ENCODE data around the gene CMPK1. TPM values are rescaled to one million over a fixed set of nuclear protein-coding genes. Genes with fewer than 3 reads are reported as not detected.
"Not testable (repeated sequence)": the region's sequence is repeated elsewhere in the genome, so short reads cannot be mapped to it uniquely, and the experiment has no call there.

The CMPK1 gene
- polyA plus RNA-seq, 6 donors from 2014 or later: 124 to 195 (median 140) TPM

DNA sequence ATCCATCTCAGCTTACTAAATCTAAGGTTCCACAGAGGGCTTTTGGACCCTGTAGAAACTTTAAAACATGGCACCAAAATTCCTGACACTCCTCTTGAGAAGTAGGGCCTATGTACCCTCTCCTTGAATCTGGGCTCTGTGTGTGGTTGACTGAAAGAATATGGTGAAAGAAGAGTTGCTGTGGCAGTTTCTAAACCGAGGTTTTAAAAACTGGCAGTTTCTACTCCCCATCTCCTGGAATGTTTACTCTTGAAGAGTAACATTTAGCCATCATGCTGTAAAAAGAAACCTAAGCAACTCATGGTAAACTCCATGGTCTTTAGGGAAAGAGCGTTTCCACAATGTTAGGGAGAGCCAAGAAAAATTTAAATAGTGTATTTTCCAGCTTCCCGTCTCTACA is 4.6 kb upstream of the CMPK1 start:
- ATAC-seq (ENCODE audit: low read depth in 2 of 2): no peak
- Mint-ChIP-seq H3K36me3 (no peaks in the 10 kb centered on the region), H3K4me3 (peak overlapping the region in 1 of 8 donors; percentile 15), H3K4me1 (peaks cover 3 to 6% (median 4%) of the 10 kb centered on the region in 3 donors), H3K27me3 (no peaks in the 10 kb centered on the region), H3K27ac (no peak overlapping the region), H3K9me3 (no peaks in the 10 kb centered on the region)
- no peak for DNase-seq

DNA sequence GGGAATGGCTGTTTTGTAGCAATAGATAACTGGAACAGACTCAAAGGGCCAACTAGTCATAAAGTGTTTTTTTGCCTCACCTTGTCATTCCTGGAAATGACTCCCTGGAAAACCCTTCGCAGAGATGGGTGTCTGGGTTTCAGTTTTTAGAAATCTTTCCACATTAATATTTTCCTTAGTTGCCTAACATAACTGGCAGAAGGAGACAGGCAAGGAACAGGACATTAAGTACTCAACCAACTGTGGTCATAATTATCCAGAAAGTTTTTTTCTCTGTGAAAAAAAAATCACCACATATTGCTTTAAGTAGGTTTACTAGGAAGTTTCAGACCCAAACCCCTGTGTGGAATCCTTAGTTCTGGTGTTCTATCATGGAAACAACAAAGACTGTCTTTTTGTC is 3.4 kb upstream of the CMPK1 start:
- no peak overlapping the region for H3K27ac Mint-ChIP-seq
- H3K4me1 Mint-ChIP-seq: peaks cover 12 to 13% (median 13%) of the 10 kb centered on the region in 3 donors
- peak overlapping the region in 1 of 8 donors; percentile 58 for H3K4me3 Mint-ChIP-seq
- H3K36me3 Mint-ChIP-seq: no peaks in the 10 kb centered on the region
- H3K27me3 Mint-ChIP-seq: no peaks in the 10 kb centered on the region
- no peaks in the 10 kb centered on the region for H3K9me3 Mint-ChIP-seq
- DNase-seq: no peak
- ATAC-seq (ENCODE audit: low read depth in 2 of 2): no peak

DNA sequence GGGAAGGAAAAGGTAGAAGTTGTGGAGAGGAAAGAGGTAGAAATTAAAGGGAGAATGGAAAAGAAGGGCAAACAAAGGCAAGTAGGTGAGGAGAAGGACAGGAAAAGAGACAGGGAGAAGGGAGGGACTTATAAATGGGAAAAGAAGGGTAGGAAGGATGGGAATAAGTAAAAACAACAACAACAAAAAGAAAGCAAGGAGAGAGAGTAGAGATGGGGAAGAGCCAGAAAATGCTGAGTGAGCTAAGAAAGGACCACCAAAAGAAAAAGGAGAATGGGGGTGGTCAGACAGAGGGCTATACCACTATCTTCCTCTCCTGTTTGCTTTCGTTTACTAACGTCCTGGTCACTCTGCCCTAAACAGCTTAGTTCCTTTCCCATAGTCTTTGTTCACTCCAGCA is 1.7 kb upstream of the CMPK1 start:
- no peak for ATAC-seq (ENCODE audit: low read depth in 2 of 2)
- peak overlapping the region in 2 of 6 donors; percentile 60 to 65 for H3K27ac Mint-ChIP-seq
- no peaks in the 10 kb centered on the region for H3K27me3 Mint-ChIP-seq
- no peaks in the 10 kb centered on the region for H3K36me3 Mint-ChIP-seq
- peaks cover 12 to 19% (median 17%) of the 10 kb centered on the region in 3 donors for H3K4me1 Mint-ChIP-seq
- H3K4me3 Mint-ChIP-seq: peak overlapping the region in 4 of 8 donors; percentile 25 to 85 (median 40)
- H3K9me3 Mint-ChIP-seq: no peaks in the 10 kb centered on the region
- no peak for DNase-seq

DNA sequence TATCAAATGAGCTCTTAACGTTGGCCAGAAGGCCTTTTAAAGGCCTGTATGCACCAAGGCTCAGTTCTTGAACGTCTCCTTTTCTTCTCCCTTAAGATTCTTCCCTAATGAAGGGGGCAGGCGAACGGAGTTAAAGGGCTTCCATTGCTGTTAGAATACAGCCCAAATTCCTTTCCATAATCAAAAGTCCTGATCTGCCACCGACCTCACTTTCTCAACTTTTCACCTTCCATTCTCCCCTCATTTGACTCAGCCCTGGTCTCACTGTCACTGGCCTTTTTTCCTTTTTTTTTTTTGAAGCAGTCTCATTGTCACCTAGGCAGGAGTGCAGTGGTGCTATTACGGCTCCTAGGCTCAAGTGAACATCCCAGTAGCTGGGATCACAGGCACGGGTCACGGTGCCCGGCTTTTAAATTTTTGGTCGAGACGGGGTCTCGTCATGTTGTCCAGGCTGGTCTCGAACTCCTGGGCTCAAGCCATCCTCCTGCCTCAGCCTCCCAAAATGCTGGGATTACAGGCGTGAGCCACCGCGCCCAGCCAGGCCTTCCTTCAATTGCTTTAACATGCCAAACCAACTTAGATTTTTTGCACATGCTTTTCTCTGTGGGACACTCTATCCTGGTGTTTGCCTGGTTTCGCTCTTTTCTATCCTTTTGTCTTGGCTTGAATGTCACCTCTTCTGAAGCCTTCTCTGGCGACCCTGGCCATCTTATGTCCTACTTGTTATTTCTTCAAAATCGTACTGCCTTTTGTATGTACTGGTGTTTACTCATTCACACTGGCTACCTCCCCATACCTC is 612 bp upstream of the CMPK1 start:
- Mint-ChIP-seq H3K4me1 (peaks cover 14 to 22% (median 20%) of the 10 kb centered on the region in 3 donors), H3K4me3 (no peak overlapping the region), H3K9me3 (no peaks in the 10 kb centered on the region), H3K27ac (no peak overlapping the region), H3K27me3 (no peaks in the 10 kb centered on the region), H3K36me3 (no peaks in the 10 kb centered on the region)
- ATAC-seq (ENCODE audit: low read depth in 2 of 2) (no peak), DNase-seq (no peak)

DNA sequence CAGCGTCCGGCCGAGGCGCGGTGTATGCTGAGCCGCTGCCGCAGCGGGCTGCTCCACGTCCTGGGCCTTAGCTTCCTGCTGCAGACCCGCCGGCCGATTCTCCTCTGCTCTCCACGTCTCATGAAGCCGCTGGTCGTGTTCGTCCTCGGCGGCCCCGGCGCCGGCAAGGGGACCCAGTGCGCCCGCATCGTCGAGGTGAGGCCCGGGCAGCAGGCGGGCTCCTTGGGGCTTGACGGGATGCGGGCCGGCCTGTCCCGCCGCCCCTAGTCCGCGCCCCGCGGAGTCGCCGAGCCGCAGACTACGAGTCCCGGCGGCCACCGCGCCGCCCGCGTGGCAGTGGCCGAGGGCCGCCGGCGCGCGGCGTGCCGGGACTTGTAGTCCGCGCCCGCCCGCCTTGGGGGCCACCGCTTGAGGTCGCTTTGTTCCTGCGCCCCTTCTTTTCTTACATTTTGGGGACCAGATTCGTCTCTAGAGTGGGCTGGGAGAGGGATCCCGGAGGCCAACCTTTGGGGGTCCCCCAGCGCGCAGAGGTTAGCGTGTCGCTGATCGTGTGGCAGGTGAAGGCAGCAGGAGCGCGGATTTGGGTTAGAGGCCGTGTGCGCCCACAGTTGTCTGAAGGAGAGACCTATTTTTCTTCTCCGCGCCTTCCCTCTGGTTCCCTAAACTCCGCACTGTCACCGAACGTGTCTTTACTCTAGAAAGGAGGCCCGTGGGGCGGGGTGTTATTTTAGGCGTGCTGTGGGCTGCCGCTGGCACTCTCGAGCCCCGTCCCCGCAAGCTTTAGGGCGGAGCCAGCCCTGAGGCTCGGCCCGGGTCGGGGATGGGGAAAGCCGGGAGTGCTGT is 553 bp downstream of the CMPK1 start:
- H3K36me3 Mint-ChIP-seq: no peaks in the 10 kb centered on the region
- no peaks in the 10 kb centered on the region for H3K27me3 Mint-ChIP-seq
- ATAC-seq (ENCODE audit: low read depth in 2 of 2) (peak; percentile 89 to 90), DNase-seq (peak; percentile 80)
- H3K4me1 Mint-ChIP-seq: peaks cover 21 to 27% (median 23%) of the 10 kb centered on the region in 3 donors
- H3K4me3 Mint-ChIP-seq: peak overlapping the region in 4 of 8 donors; percentile 90 to 98 (median 94)
- peak overlapping the region in 5 of 6 donors; percentile 54 to 96 (median 91) for H3K27ac Mint-ChIP-seq
- no peaks in the 10 kb centered on the region for H3K9me3 Mint-ChIP-seq

DNA sequence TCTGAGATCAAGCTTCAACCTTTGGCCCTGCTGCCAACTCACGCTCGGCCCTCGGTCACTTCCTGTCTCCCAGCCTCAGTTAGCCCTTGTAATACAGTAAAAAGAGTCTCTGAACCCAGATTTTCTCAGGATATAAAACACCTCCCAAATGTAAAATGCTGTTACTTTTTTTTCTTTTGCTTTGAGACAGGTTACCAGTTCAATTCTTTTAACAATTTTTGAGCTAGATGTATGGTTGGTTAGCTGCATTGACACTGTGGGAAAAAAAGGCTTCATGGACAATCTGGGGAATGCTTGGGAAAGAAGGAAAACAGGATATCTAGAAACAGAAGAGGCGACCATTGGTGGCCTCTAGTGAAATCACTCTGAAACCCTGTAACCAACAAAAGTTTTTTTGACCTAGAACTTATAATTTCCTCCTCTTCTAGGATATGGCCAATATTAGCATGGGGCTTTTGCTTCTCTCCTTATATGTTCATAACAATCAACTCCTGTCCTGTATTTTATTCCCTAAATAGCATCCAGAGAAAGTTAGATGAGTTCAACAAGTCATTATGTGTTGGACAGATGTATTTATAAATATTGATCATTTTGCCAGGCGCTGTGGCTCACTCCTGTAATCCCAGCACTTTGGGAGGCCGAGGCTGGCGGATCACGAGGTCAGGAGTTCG is 1.3 kb downstream of the CMPK1 start:
- no peaks in the 10 kb centered on the region for H3K36me3 Mint-ChIP-seq
- peaks cover 21 to 27% (median 25%) of the 10 kb centered on the region in 3 donors for H3K4me1 Mint-ChIP-seq
- ATAC-seq (ENCODE audit: low read depth in 2 of 2) (no peak), DNase-seq (no peak)
- no peaks in the 10 kb centered on the region for H3K9me3 Mint-ChIP-seq
- peak overlapping the region in 4 of 6 donors; percentile 82 to 96 (median 92) for H3K27ac Mint-ChIP-seq
- peak overlapping the region in 4 of 8 donors; percentile 90 to 98 (median 94) for H3K4me3 Mint-ChIP-seq
- H3K27me3 Mint-ChIP-seq: no peaks in the 10 kb centered on the region

DNA sequence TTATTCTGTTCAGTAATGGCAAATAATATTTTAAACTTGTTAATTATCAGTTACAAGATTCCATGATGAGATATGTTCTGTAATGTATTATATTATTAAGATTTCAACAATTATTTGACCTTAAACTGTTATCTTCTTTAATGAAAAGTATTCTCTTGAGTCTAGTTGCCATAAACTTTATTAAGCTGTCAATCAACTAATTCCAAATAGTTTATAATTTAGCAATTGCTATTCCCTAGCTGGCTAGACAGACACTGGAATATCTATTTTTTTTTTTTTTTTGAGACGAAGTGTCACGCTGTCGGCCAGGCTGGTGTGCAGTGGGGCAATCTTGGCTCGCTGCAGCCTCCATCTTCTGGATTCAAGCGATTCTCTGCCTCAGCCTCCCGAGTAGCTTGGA is 3.8 kb downstream of the CMPK1 start:
- Mint-ChIP-seq H3K9me3 (no peaks in the 10 kb centered on the region), H3K27ac (no peak overlapping the region), H3K27me3 (no peaks in the 10 kb centered on the region), H3K4me1 (peaks cover 20 to 27% (median 26%) of the 10 kb centered on the region in 3 donors), H3K4me3 (no peak overlapping the region), H3K36me3 (no peaks in the 10 kb centered on the region)
- DNase-seq (no peak), ATAC-seq (ENCODE audit: low read depth in 2 of 2) (no peak)

DNA sequence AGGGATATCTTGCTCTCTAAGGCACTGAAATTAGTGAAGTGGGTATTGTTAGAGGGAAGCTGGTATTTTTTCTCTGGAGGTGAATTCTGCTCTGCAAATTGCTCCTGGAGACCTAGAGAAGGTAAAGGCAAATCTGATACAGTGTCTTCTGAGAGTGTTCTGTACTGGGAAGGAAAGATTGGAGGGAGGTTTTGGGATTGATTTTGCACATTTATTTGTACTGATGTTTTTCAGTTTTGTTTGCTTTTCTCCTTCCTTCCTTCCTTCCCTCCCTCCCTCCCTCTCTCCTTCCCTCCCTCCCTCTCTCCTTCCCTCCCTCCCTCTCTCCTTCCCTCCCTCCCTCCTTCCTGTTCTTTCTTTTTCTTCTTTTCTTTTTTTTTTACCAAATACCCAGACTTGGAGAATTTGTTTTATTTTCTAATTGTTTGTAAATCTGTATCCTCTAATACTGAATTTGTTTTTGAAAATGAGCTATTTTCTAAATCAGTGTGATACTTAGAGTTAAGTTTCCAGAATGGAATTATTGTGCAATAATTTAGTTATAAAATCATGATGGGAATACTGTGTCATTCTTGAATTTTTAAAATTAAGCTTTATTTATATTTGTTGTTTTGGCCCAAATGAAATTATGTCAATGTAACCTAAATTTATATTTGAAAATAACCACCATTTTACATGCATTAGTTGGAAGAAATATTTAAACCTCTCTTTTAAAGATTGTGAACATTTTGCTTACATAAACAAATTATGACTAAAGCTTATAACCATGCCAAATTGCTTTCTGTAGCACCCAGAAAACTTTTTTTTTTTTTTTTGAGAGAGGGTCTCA is 4.9 kb downstream of the CMPK1 start:
- ATAC-seq (ENCODE audit: low read depth in 2 of 2) (no peak), DNase-seq (no peak)
- no peaks in the 10 kb centered on the region for H3K36me3 Mint-ChIP-seq
- H3K4me3 Mint-ChIP-seq: no peak overlapping the region
- H3K4me1 Mint-ChIP-seq: peaks cover 20 to 27% (median 26%) of the 10 kb centered on the region in 3 donors
- no peaks in the 10 kb centered on the region for H3K9me3 Mint-ChIP-seq
- no peaks in the 10 kb centered on the region for H3K27me3 Mint-ChIP-seq
- peak overlapping the region in 2 of 6 donors; percentile 27 to 44 for H3K27ac Mint-ChIP-seq

DNA sequence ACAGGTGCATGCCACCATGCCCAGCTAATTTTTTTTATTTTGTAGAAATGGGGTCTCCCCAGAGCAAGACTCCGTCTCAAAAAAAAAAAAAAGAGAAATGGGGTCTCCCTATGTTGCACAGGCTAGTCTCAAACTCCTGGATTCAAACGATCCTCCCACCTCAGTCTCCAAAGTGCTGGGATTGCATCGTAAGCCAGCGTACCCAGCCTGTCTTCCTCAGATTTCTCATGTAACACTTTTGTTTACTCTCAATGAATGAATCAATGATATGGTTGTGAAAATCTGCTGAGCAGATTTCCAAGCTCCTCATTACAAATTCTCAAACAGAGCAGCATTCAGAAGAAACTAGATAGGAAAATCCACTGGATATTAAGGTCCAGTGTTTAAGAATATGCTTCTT is 6.6 kb downstream of the CMPK1 start:
- peaks cover 12 to 19% (median 16%) of the 10 kb centered on the region in 3 donors for H3K4me1 Mint-ChIP-seq
- H3K36me3 Mint-ChIP-seq: no peaks in the 10 kb centered on the region
- no peaks in the 10 kb centered on the region for H3K9me3 Mint-ChIP-seq
- no peak overlapping the region for H3K27ac Mint-ChIP-seq
- H3K4me3 Mint-ChIP-seq: peak overlapping the region in 1 of 8 donors; percentile 38
- ATAC-seq (ENCODE audit: low read depth in 2 of 2) (no peak), DNase-seq (no peak)
- H3K27me3 Mint-ChIP-seq: no peaks in the 10 kb centered on the region

DNA sequence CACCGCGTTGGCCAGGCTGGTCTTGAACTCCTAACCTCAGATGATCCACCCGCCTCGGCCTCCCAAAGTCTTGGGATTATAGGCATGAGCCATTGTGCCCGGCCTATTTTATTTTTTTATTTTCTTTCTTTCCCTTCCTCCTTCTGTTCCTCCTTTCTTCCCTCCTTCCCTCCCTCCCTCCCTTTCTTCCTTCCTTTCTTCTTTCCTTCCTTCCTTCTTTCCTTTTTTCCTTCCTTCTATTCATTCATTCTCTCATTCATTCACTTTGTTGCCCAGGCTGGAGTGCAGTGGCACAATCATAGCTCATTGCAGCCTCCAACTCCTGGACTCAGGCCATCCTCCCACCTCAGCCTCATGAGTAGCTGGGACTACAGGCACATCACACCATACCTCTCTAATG is 13.4 kb downstream of the CMPK1 start:
- Mint-ChIP-seq H3K4me1 (peaks cover 12 to 19% (median 17%) of the 10 kb centered on the region in 3 donors), H3K27ac (peak overlapping the region in 1 of 6 donors; percentile 87), H3K4me3 (peak overlapping the region in 1 of 8 donors; percentile 60)
- ATAC-seq (ENCODE audit: low read depth in 2 of 2); H3K9me3 Mint-ChIP-seq; DNase-seq; H3K36me3 Mint-ChIP-seq; H3K27me3 Mint-ChIP-seq: not testable (repeated sequence)

DNA sequence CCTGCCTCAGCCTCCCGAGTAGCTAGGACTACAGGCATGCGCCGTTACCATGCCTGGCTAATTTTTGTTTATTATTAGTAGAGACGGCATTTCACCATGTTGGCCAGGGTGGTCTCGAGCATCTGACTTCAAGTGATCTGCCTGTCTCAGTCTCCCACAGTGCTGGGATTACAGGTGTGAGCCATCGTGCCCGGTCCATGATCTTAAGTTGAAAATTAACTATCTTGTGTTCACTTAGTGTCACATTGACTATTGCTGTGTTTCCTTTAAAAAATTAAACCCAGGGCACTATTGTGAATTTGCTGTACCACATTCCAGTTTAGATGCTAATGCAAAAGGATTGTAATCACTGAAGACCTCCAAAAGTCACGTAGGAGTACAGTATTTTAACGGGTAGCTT is 14.1 kb downstream of the CMPK1 start:
- no peak overlapping the region for H3K27ac Mint-ChIP-seq
- no peak overlapping the region for H3K4me3 Mint-ChIP-seq
- no peak for DNase-seq
- peaks cover 0 to 8% of the 10 kb centered on the region in 2 donors for H3K36me3 Mint-ChIP-seq
- no peak for ATAC-seq (ENCODE audit: low read depth in 2 of 2)
- peaks cover 15 to 19% (median 17%) of the 10 kb centered on the region in 3 donors for H3K4me1 Mint-ChIP-seq
- H3K9me3 Mint-ChIP-seq: no peaks in the 10 kb centered on the region
- H3K27me3 Mint-ChIP-seq: no peaks in the 10 kb centered on the region

DNA sequence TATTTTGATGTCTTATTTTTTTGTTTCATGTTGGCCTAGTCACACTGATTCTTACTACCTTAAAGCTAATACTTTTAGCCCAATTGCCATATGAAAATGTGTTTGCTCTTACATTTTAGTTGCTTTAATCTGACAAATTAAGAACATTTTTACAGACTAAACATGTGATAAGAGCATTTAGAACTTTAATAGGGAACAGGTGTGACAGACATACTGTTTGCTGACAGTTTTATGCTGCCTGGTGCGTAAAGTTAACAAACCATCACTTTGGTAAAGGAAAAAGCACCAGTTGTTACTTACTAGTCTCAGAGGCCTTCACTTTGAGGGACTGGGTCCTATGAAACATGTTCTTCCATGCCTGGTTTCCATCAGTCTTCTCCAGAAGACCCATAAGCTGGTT is 14.7 kb downstream of the CMPK1 start:
- H3K27ac Mint-ChIP-seq: no peak overlapping the region
- DNase-seq (no peak), ATAC-seq (ENCODE audit: low read depth in 2 of 2) (no peak)
- H3K36me3 Mint-ChIP-seq: peaks cover 0 to 8% of the 10 kb centered on the region in 2 donors
- no peak overlapping the region for H3K4me3 Mint-ChIP-seq
- H3K4me1 Mint-ChIP-seq: peaks cover 15 to 19% (median 17%) of the 10 kb centered on the region in 3 donors
- H3K9me3 Mint-ChIP-seq: no peaks in the 10 kb centered on the region
- no peaks in the 10 kb centered on the region for H3K27me3 Mint-ChIP-seq

Measured in naive B cell (primary cell).